ENCODE data around the gene ZDHHC11. TPM values are rescaled to one million over a fixed set of nuclear protein-coding genes. Genes with fewer than 3 reads are reported as not detected.
"Not testable (repeated sequence)": the region's sequence is repeated elsewhere in the genome, so short reads cannot be mapped to it uniquely, and the experiment has no call there.

The ZDHHC11 gene
- total RNA-seq, 1 experiment from 2014 or later, result 0.50 TPM

GRCh38 chr5:761854-762710, 88.7 kb downstream of the ZDHHC11 start:
- DNase-seq (ENCODE audit: low spot score), result no peak

GRCh38 chr5:761059-761771, 89.6 kb downstream of the ZDHHC11 start:
- DNase-seq (ENCODE audit: low spot score), result no peak

- no peak for DNase-seq (ENCODE audit: low spot score)
These were observed 90.3 kb downstream of the ZDHHC11 start for GRCh38 chr5:760363-761058.

GRCh38 chr5:759781-760362, 90.9 kb downstream of the ZDHHC11 start:
- no peak for DNase-seq (ENCODE audit: low spot score)

GRCh38 chr5:759111-759751, 91.6 kb downstream of the ZDHHC11 start:
- DNase-seq (ENCODE audit: low spot score), result no peak

- no peak for DNase-seq (ENCODE audit: low spot score)
These were observed 92.1 kb downstream of the ZDHHC11 start for GRCh38 chr5:758698-759053.

- no peak for DNase-seq (ENCODE audit: low spot score)
These were observed 92.7 kb downstream of the ZDHHC11 start for GRCh38 chr5:757931-758697.

- no peak for DNase-seq (ENCODE audit: low spot score)
These were observed 93.3 kb downstream of the ZDHHC11 start for GRCh38 chr5:757346-757930.

GRCh38 chr5:756865-757345, 93.9 kb downstream of the ZDHHC11 start:
- no peak for DNase-seq (ENCODE audit: low spot score)

- DNase-seq (ENCODE audit: low spot score), result no peak
These were observed 94.6 kb downstream of the ZDHHC11 start for GRCh38 chr5:756171-756570.

- DNase-seq (ENCODE audit: low spot score), result not testable (repeated sequence)
These were observed 96.6 kb downstream of the ZDHHC11 start for GRCh38 chr5:754143-754632.

- not testable (repeated sequence) for DNase-seq (ENCODE audit: low spot score)
These were observed 97.1 kb downstream of the ZDHHC11 start for GRCh38 chr5:753567-754142.

- DNase-seq (ENCODE audit: low spot score), result not testable (repeated sequence)
These were observed 98.2 kb downstream of the ZDHHC11 start for GRCh38 chr5:752532-753115.

GRCh38 chr5:751992-752391, 98.8 kb downstream of the ZDHHC11 start:
- DNase-seq (ENCODE audit: low spot score), result not testable (repeated sequence)

- no peak for DNase-seq (ENCODE audit: low spot score)
These were observed 99.3 kb downstream of the ZDHHC11 start for GRCh38 chr5:751496-751895.

- DNase-seq (ENCODE audit: low spot score), result not testable (repeated sequence)
These were observed 100.6 kb downstream of the ZDHHC11 start for GRCh38 chr5:750226-750625.

- DNase-seq (ENCODE audit: low spot score), result no peak
These were observed 101.6 kb downstream of the ZDHHC11 start for GRCh38 chr5:749101-749670.

- DNase-seq (ENCODE audit: low spot score), result not testable (repeated sequence)
These were observed 102.5 kb downstream of the ZDHHC11 start for GRCh38 chr5:748011-748980.
